ENCODE measurements around the gene ZFPM1.

Gene ZFPM1

DNA sequence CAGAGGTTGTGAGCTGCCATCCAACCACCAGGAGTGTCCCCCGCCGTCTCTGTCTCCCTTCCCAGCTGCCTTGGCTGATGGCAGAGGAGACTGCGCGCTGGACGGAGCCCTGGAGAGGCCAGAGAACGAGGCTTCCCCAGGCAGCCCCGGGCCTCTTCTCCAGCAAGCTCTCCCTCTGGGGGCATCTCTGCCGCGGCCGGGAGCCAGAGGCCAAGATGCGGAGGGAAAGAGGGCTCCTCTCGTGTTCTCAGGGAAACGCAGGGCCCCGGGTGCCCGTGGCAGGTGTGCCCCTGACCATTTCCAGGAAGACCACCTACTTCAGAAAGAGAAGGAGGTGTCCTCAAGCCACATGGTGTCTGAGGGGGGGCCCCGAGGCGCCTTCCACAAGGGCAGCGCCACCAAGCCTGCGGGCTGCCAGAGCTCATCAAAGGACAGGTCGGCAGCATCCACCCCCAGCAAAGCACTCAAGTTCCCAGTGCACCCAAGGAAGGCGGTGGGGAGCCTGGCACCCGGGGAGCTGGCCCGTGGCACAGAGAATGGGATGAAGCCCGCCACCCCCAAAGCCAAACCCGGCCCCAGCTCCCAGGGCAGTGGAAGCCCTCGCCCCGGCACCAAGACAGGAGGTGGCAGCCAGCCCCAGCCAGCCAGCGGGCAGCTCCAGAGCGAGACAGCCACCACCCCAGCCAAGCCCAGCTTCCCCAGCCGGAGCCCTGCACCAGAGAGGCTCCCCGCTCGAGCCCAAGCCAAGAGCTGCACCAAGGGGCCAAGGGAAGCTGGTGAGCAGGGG lies 14.8 kb upstream of the ZFPM1 start:
- ATAC-seq: no peak
- no peak for TF ChIP-seq PPARA (CRISPR knock-in tag; IDR thresholded peaks at IDR 0.05; ENCODE audit: borderline replicate concordance)
- TF ChIP-seq, protein P1, sequence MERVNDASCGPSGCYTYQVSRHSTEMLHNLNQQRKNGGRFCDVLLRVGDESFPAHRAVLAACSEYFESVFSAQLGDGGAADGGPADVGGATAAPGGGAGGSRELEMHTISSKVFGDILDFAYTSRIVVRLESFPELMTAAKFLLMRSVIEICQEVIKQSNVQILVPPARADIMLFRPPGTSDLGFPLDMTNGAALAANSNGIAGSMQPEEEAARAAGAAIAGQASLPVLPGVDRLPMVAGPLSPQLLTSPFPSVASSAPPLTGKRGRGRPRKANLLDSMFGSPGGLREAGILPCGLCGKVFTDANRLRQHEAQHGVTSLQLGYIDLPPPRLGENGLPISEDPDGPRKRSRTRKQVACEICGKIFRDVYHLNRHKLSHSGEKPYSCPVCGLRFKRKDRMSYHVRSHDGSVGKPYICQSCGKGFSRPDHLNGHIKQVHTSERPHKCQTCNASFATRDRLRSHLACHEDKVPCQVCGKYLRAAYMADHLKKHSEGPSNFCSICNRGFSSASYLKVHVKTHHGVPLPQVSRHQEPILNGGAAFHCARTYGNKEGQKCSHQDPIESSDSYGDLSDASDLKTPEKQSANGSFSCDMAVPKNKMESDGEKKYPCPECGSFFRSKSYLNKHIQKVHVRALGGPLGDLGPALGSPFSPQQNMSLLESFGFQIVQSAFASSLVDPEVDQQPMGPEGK (CRISPR knock-in tag; IDR thresholded peaks at IDR 0.05; ENCODE audit: borderline replicate concordance): no peak
- no peak for TF ChIP-seq CSDC2 (CRISPR knock-in tag; IDR thresholded peaks at IDR 0.05)
- no peak for TF ChIP-seq BACH2 (CRISPR knock-in tag; IDR thresholded peaks at IDR 0.05; ENCODE audit: borderline replicate concordance)
- TF ChIP-seq, protein P2, sequence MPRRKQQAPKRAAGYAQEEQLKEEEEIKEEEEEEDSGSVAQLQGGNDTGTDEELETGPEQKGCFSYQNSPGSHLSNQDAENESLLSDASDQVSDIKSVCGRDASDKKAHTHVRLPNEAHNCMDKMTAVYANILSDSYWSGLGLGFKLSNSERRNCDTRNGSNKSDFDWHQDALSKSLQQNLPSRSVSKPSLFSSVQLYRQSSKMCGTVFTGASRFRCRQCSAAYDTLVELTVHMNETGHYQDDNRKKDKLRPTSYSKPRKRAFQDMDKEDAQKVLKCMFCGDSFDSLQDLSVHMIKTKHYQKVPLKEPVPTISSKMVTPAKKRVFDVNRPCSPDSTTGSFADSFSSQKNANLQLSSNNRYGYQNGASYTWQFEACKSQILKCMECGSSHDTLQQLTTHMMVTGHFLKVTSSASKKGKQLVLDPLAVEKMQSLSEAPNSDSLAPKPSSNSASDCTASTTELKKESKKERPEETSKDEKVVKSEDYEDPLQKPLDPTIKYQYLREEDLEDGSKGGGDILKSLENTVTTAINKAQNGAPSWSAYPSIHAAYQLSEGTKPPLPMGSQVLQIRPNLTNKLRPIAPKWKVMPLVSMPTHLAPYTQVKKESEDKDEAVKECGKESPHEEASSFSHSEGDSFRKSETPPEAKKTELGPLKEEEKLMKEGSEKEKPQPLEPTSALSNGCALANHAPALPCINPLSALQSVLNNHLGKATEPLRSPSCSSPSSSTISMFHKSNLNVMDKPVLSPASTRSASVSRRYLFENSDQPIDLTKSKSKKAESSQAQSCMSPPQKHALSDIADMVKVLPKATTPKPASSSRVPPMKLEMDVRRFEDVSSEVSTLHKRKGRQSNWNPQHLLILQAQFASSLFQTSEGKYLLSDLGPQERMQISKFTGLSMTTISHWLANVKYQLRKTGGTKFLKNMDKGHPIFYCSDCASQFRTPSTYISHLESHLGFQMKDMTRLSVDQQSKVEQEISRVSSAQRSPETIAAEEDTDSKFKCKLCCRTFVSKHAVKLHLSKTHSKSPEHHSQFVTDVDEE (CRISPR knock-in tag; IDR thresholded peaks at IDR 0.05): no peak
- TF ChIP-seq ISL1 (CRISPR knock-in tag; IDR thresholded peaks at IDR 0.05): no peak
- TF ChIP-seq ZFP30 (CRISPR knock-in tag; IDR thresholded peaks at IDR 0.05): no peak
- TF ChIP-seq ZC3H10 (CRISPR knock-in tag; IDR thresholded peaks at IDR 0.05): no peak
- no peak for TF ChIP-seq ZNF565 (CRISPR knock-in tag; conservative IDR thresholded peaks at IDR 0.05; ENCODE audit: low read depth)
- no peak for TF ChIP-seq TCF4 (CRISPR knock-in tag; IDR thresholded peaks at IDR 0.05; ENCODE audit: borderline replicate concordance)

DNA sequence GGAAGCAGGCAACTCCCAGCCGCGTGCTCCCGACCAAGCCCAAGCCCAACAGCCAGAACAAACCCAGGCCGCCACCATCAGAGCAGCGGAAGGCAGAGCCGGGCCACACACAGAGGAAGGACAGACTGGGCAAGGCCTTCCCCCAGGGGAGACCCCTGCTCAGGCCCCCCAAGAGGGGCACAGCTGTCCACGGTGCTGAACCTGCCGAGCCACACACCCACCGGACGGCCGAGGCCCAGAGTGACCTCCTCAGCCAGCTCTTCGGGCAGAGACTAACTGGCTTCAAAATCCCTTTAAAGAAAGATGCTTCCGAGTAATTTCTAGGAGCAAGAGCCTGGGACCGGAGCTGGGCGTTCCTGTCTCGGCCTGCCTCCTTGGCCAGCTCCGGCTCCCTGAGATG lies 14.1 kb upstream of the ZFPM1 start:
- TF ChIP-seq, protein P1 (CRISPR knock-in tag; IDR thresholded peaks at IDR 0.05; ENCODE audit: borderline replicate concordance): no peak
- TF ChIP-seq BACH2 (CRISPR knock-in tag; IDR thresholded peaks at IDR 0.05; ENCODE audit: borderline replicate concordance): no peak
- TF ChIP-seq, protein P2 (CRISPR knock-in tag; IDR thresholded peaks at IDR 0.05): no peak
- TF ChIP-seq OSR1 (CRISPR knock-in tag; IDR thresholded peaks at IDR 0.05): no peak
- no peak for TF ChIP-seq ARNTL (CRISPR knock-in tag; IDR thresholded peaks at IDR 0.05; ENCODE audit: borderline replicate concordance, low read depth)
- no peak for TF ChIP-seq CSDC2 (CRISPR knock-in tag; IDR thresholded peaks at IDR 0.05)
- no peak for TF ChIP-seq SNAI2 (CRISPR knock-in tag; IDR thresholded peaks at IDR 0.05)
- no peak for TF ChIP-seq POU6F1 (CRISPR knock-in tag; IDR thresholded peaks at IDR 0.05; ENCODE audit: borderline replicate concordance, low read depth)
- no peak for TF ChIP-seq CSRNP3 (CRISPR knock-in tag; IDR thresholded peaks at IDR 0.05)
- no peak for TF ChIP-seq ZC3H10 (CRISPR knock-in tag; IDR thresholded peaks at IDR 0.05)
- no peak for TF ChIP-seq ZNF8 (CRISPR knock-in tag; IDR thresholded peaks at IDR 0.05)
- no peak for TF ChIP-seq ZNF565 (CRISPR knock-in tag; conservative IDR thresholded peaks at IDR 0.05; ENCODE audit: low read depth)
- TF ChIP-seq PPARA (CRISPR knock-in tag; IDR thresholded peaks at IDR 0.05; ENCODE audit: borderline replicate concordance): no peak
- TF ChIP-seq RARB (CRISPR knock-in tag; IDR thresholded peaks at IDR 0.05): no peak
- TF ChIP-seq TOX (CRISPR knock-in tag; IDR thresholded peaks at IDR 0.05; ENCODE audit: borderline replicate concordance): no peak
- TF ChIP-seq ISL1 (CRISPR knock-in tag; IDR thresholded peaks at IDR 0.05): no peak
- no peak for TF ChIP-seq ZNF70 (CRISPR knock-in tag; IDR thresholded peaks at IDR 0.05)

More for the DNA sequence above, 14.1 kb upstream of the ZFPM1 start:
- ATAC-seq: no peak
